Panc1 (cell line): ENCODE measurements around the gene HSH2D.

ENCODE experiments used
- CTCF ChIP-seq: fragments of 450-650 bp; IDR thresholded peaks from 2 replicates; pipeline ENCODE4 v1.5.1; 2017; ENCODE audit warnings: mild to moderate bottlenecking
- POLR2AphosphoS5 ChIP-seq: IDR thresholded peaks from 2 replicates; pipeline ENCODE4 v1.6.1; 2012; ENCODE audit warnings: mild to moderate bottlenecking, low read depth, low read length, moderate library complexity
- REST ChIP-seq, 2 experiments: IDR thresholded peaks; 2 replicates each; pipeline ENCODE4 v1.6.1; 2011 to 2012; ENCODE audit warnings: low read depth in 2 of 2, control low read depth in 1 of 2, low read length in 1 of 2, mild to moderate bottlenecking in 1 of 2, moderate library complexity in 1 of 2; ENCODE audit not compliant: insufficient read depth in 1 of 2

GRCh38 chr19:16161840-16162239, 18.4 kb downstream of the HSH2D start:
- TF ChIP-seq REST (IDR thresholded peaks at IDR 0.05; ENCODE audit: insufficient read depth in 1 of 2, low read depth in 2 of 2, low read length in 1 of 2), result no peak
- no peak for TF ChIP-seq CTCF
- no peak for TF ChIP-seq POLR2AphosphoS5
